A549 (cell line): ENCODE results near the gene TREH.

Source experiments
- CEBPB ChIP-seq, 2 experiments: fragments of >200 bp in 1 of 2; sonication (Bioruptor Twin) in 1 of 2; formaldehyde crosslinking in 1 of 2; IDR thresholded peaks; 2 replicates each; pipeline ENCODE4 v1.6.1; 2012 to 2016
- CHD2 ChIP-seq: fragments of 150-350 bp; IDR thresholded peaks from 2 replicates; pipeline ENCODE4 v1.6.1; 2014; ENCODE audit warnings: low read length; ENCODE audit not compliant: partially characterized antibody
- EP300 ChIP-seq, 2 experiments: fragments of >200 bp; sonication (Bioruptor Twin); formaldehyde crosslinking; IDR thresholded peaks; 2 replicates in 1 of 2; 3 replicates in 1 of 2; pipeline ENCODE4 v1.6.1; 2016 to 2017
- FOXS1 ChIP-seq: fragments of 250-450 bp; sonication (Bioruptor Pico); IDR thresholded peaks from 2 replicates; pipeline ENCODE4 v1.5.0; 2020; ENCODE audit warnings: mild to moderate bottlenecking, moderate library complexity
- GATA3 ChIP-seq: IDR thresholded peaks from 2 replicates; pipeline ENCODE4 v1.6.1; 2012; ENCODE audit warnings: borderline replicate concordance
- JUN ChIP-seq, 2 experiments: fragments of >200 bp; sonication (Bioruptor Twin); formaldehyde crosslinking; IDR thresholded peaks; 2 replicates in 1 of 2; 3 replicates in 1 of 2; pipeline ENCODE4 v1.6.1; 2016 to 2017
- JUNB ChIP-seq: fragments of >200 bp; sonication (Bioruptor Twin); formaldehyde crosslinking; IDR thresholded peaks from 2 replicates; pipeline ENCODE4 v1.6.1; 2016
- POLR2A ChIP-seq: IDR thresholded peaks from 2 replicates; pipeline ENCODE4 v1.6.1; 2012; ENCODE audit warnings: mild to moderate bottlenecking, low read length
- RAD21 ChIP-seq, 2 experiments: fragments of >200 bp in 1 of 2; sonication (Bioruptor Twin) in 1 of 2; formaldehyde crosslinking in 1 of 2; IDR thresholded peaks in 1 of 2; conservative IDR thresholded peaks in 1 of 2; 2 replicates in 1 of 2; 3 replicates in 1 of 2; pipeline ENCODE4 v1.6.1; 2012 to 2018; ENCODE audit warnings: inconsistent platforms in 1 of 2
- SMC3 ChIP-seq: fragments of >200 bp; sonication (Bioruptor Twin); formaldehyde crosslinking; IDR thresholded peaks from 3 replicates; pipeline ENCODE4 v1.6.1; 2018; ENCODE audit warnings: inconsistent platforms
- ZNF302 ChIP-seq: fragments of 250-450 bp; sonication (Bioruptor Pico); IDR thresholded peaks from 2 replicates; pipeline ENCODE4 v1.9.0; 2021; ENCODE audit warnings: inconsistent platforms, mild to moderate bottlenecking, moderate library complexity
- TF ChIP-seq, protein P1 (sequence below): fragments of >200 bp; sonication (Bioruptor Twin); formaldehyde crosslinking; IDR thresholded peaks from 3 replicates; pipeline ENCODE4 v1.5.1; 2016

GRCh38 chr11:118618991-118619375 is 60.5 kb downstream of the TREH start:
- TF ChIP-seq EP300 (IDR thresholded peaks at IDR 0.05) (no peak), FOXS1 (no peak), POLR2A (no peak), JUNB (no peak), GATA3 (no peak), ZNF302 (no peak), CEBPB (IDR thresholded peaks at IDR 0.05) (no peak), CHD2 (no peak), JUN (IDR thresholded peaks at IDR 0.05) (no peak), SMC3 (no peak), RAD21 (conservative IDR thresholded peaks at IDR 0.05 in 1 of 2, IDR thresholded peaks at IDR 0.05 in 1 of 2) (no peak)
- TF ChIP-seq, protein P1, sequence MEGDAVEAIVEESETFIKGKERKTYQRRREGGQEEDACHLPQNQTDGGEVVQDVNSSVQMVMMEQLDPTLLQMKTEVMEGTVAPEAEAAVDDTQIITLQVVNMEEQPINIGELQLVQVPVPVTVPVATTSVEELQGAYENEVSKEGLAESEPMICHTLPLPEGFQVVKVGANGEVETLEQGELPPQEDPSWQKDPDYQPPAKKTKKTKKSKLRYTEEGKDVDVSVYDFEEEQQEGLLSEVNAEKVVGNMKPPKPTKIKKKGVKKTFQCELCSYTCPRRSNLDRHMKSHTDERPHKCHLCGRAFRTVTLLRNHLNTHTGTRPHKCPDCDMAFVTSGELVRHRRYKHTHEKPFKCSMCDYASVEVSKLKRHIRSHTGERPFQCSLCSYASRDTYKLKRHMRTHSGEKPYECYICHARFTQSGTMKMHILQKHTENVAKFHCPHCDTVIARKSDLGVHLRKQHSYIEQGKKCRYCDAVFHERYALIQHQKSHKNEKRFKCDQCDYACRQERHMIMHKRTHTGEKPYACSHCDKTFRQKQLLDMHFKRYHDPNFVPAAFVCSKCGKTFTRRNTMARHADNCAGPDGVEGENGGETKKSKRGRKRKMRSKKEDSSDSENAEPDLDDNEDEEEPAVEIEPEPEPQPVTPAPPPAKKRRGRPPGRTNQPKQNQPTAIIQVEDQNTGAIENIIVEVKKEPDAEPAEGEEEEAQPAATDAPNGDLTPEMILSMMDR: no peak
